SK-N-MC (cell line): Measurements from ENCODE around the gene ABCF2.

Experiments
- EZH2 ChIP-seq: fragments of 200-600 bp; sonication (generic); IDR thresholded peaks from one replicate; pipeline ENCODE4 v1.6.1; 2017; ENCODE audit warnings: antibody characterized with exemption
- POLR2AphosphoS5 ChIP-seq: IDR thresholded peaks from 2 replicates; pipeline ENCODE4 v1.6.1; 2012; ENCODE audit warnings: mild to moderate bottlenecking, low read depth, low read length, borderline replicate concordance

DNA sequence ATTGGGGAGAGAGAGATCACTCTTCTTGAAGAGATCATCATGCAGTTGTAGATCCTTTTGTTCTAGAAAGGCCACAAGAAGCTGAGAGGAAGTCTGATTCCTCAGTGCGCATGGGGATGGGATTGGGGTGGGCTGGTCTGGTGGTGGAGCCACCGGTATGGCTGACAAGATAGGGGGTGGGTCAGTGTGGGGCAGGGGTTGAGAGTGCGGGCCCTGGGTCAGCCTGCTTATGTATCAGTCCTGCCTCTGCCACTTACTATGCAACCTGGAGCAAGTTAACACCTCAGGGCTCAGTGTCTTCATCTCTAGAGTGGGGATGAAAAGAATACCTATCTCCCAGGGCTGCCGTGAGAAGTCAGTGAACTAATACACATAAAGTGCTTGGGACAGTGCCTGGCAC lies 13.5 kb upstream of the ABCF2 start:
- TF ChIP-seq POLR2AphosphoS5 (no peak), EZH2 (no peak)
